ENCODE data around the gene SINHCAF.

The SINHCAF gene

DNA sequence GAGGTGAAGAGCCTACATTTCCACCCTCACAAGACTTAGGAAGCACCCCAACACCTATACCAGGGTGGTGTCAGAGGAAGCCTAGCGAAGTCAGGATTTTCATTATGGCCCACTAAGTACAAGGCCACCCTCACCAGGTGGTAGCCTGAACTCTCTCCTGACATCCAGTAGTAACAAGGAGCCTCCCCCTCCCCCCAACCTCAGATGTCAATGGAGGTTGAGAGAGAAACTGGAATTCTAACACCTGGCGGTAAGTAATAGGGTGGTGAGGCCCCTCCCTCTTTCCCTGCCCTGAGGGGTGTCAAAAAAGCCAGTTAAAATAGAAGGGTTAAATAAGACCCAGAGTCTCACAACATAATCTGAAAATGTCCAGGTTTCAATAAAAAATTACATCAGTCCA lies 37.6 kb downstream of the SINHCAF start:
- TF ChIP-seq ZFX (IDR thresholded peaks at IDR 0.05; ENCODE audit: borderline replicate concordance) (no peak), CTCF (IDR thresholded peaks at IDR 0.05) (no peak)
- no peak overlapping the region for H3K27ac ChIP-seq

DNA sequence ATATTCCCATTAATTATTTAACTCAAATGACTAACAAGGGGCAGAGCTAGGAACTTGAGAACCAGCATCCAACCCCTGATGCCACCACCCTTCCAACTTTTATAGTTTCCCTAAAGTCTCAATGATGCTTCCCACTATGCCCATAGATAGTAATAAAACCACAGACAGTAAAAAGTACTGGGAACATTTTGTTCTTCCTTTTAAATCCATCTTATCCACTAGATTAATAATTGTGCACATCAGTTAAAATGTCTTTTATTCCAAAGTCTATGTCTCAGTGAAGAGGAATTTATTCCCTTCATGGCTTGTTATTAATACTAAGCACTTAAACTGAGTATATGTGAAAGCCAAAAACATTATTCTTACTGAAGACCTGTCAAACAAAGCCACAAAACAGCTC lies 45.8 kb downstream of the SINHCAF start:
- no peak overlapping the region for H3K27ac ChIP-seq
- no peak for TF ChIP-seq ZFX (IDR thresholded peaks at IDR 0.05; ENCODE audit: borderline replicate concordance)
- TF ChIP-seq CTCF (IDR thresholded peaks at IDR 0.05) = no peak

GRCh38 chr12:31279390-31279924 lies 46.5 kb downstream of the SINHCAF start:
- H3K27ac ChIP-seq = no peak overlapping the region
- TF ChIP-seq ZFX (IDR thresholded peaks at IDR 0.05; ENCODE audit: borderline replicate concordance) (no peak), CTCF (IDR thresholded peaks at IDR 0.05) (no peak)

GRCh38 chr12:31278832-31279231 lies 47.1 kb downstream of the SINHCAF start:
- H3K27ac ChIP-seq = no peak overlapping the region

GRCh38 chr12:31278424-31278823 lies 47.5 kb downstream of the SINHCAF start:
- H3K27ac ChIP-seq = no peak overlapping the region
- TF ChIP-seq ZFX (IDR thresholded peaks at IDR 0.05; ENCODE audit: borderline replicate concordance) = no peak
- TF ChIP-seq CTCF (IDR thresholded peaks at IDR 0.05) = no peak

More at GRCh38 chr12:31278832-31279231, 47.1 kb downstream of the SINHCAF start:
- TF ChIP-seq CTCF (IDR thresholded peaks at IDR 0.05) (no peak), ZFX (IDR thresholded peaks at IDR 0.05; ENCODE audit: borderline replicate concordance) (no peak)

DNA sequence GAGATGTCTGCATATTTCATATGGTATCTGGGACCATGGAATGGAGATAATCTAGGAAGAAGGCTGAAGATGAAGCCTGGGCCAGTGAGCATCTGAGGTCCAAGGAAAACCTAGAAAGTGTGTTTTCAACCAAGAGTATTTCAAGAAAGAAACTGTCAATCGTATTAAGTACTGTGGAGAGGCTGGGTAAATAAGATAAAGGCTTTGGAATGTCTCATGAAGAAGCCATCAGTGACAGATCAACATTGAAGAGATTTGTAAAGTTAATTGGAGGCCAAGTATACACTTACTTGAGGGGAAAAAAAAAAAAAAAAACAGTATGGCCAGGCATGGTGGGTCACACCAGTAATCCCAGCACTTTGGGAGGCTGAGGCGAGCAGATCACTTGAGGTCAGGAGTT lies 48.9 kb downstream of the SINHCAF start:
- no peak for TF ChIP-seq ZFX (IDR thresholded peaks at IDR 0.05; ENCODE audit: borderline replicate concordance)
- TF ChIP-seq CTCF (IDR thresholded peaks at IDR 0.05) = no peak
- H3K27ac ChIP-seq = no peak overlapping the region

GRCh38 chr12:31275491-31275890 lies 50.5 kb downstream of the SINHCAF start:
- H3K27ac ChIP-seq = no peak overlapping the region
- TF ChIP-seq CTCF (IDR thresholded peaks at IDR 0.05) = no peak
- no peak for TF ChIP-seq ZFX (IDR thresholded peaks at IDR 0.05; ENCODE audit: borderline replicate concordance)
